Mesenteric fat pad (tissue), 1 donor: ENCODE measurements around the gene KRT9. TPM values are rescaled to one million over a fixed set of nuclear protein-coding genes. Genes with fewer than 3 reads are reported as not detected.

Experiments
- microRNA-seq: library from miRNA; unstranded; fragments of <30 nt; microRNA quantifications from one replicate; pipeline ENCODE4 v1.2.0, GENCODE V29; 2020; ENCODE audit warnings: borderline number of aligned reads
- total RNA-seq: library from RNA; stranded (reverse); fragmentation: NEBNext Ultra II Directional; extraction: Animal tissue kit (Norgen Biotek cat#: 25700); gene quantifications from one replicate; pipeline ENCODE4 v1.2.1, GENCODE V29; 2021
- donor health status: DM: yes; HTN: yes; CAD: no.

The KRT9 gene
- total RNA-seq, 1 donor from 2014 or later = not detected

Small RNA genes lying within 50 kb of the gene (microRNA-seq; reads per million reads assigned to microRNA genes)
- not detected for gene MIR6510

Other genes with a start within 250 kb of the KRT9 start
- not detected for gene KRT33A, start 221.2 kb downstream of the KRT9 start, total RNA-seq
- gene KRT33B, start 202.2 kb downstream of the KRT9 start, total RNA-seq = not detected
- gene KRT34, start 189.8 kb downstream of the KRT9 start, total RNA-seq = not detected
- not detected for gene KRT31, start 174.5 kb downstream of the KRT9 start, total RNA-seq
- not detected for gene KRT37, start 147.5 kb downstream of the KRT9 start, total RNA-seq
- not detected for gene KRT38, start 131.1 kb downstream of the KRT9 start, total RNA-seq
- not detected for gene KRT32, start 104.7 kb downstream of the KRT9 start, total RNA-seq
- not detected for gene KRT35, start 90.9 kb downstream of the KRT9 start, total RNA-seq
- gene KRT36, start 82.1 kb downstream of the KRT9 start, total RNA-seq = not detected
- gene KRT13, start 66.4 kb downstream of the KRT9 start, total RNA-seq = not detected
- gene KRT15, start 53.2 kb downstream of the KRT9 start, total RNA-seq = not detected
- gene KRT19, start 43.8 kb downstream of the KRT9 start, total RNA-seq = 1.8 TPM
- 1.00 TPM for gene KRT14, start 14.8 kb upstream of the KRT9 start, total RNA-seq
- gene KRT16, start 40.7 kb upstream of the KRT9 start, total RNA-seq = 5.5 TPM
- not detected for gene KRT17, start 52.5 kb upstream of the KRT9 start, total RNA-seq
- 972 TPM for gene EIF1, start 116.8 kb upstream of the KRT9 start, total RNA-seq
- gene GAST, start 140.3 kb upstream of the KRT9 start, total RNA-seq = not detected
- gene HAP1, start 162.6 kb upstream of the KRT9 start, total RNA-seq = 0.13 TPM
- gene JUP, start 214.7 kb upstream of the KRT9 start, total RNA-seq = 16.2 TPM
- gene P3H4, start 239.9 kb upstream of the KRT9 start, total RNA-seq = 5.6 TPM
- gene FKBP10, start 240.9 kb upstream of the KRT9 start, total RNA-seq = 35.7 TPM